Fibroblast of pulmonary artery (primary cell): Measurements from ENCODE around the gene FASTK.

ENCODE experiments used
- DNase-seq: peaks from one replicate; pipeline ENCODE4 v3.0.0-alpha.2; 2010; ENCODE audit warnings: low read depth
- H3K4me3 ChIP-seq: replicated peaks from 2 replicates; pipeline ENCODE4 v1.5.1; 2011; ENCODE audit warnings: low read depth, mild to moderate bottlenecking, control low read depth, low read length, moderate library complexity
- CTCF ChIP-seq: IDR thresholded peaks from 2 replicates; pipeline ENCODE4 v1.5.1; 2011; ENCODE audit warnings: mild to moderate bottlenecking, control low read depth, low read length, inconsistent platforms; ENCODE audit errors: missing control alignments

Gene FASTK

GRCh38 chr7:151056283-151056665 lies 24.3 kb downstream of the FASTK start:
- H3K4me3 ChIP-seq, result no peak overlapping the region
- TF ChIP-seq CTCF, result no peak
- no peak for DNase-seq

GRCh38 chr7:151053751-151054150 lies 26.9 kb downstream of the FASTK start:
- DNase-seq, result no peak
- no peak for TF ChIP-seq CTCF
- H3K4me3 ChIP-seq, result no peak overlapping the region

GRCh38 chr7:151053096-151053495 lies 27.5 kb downstream of the FASTK start:
- TF ChIP-seq CTCF, result no peak
- DNase-seq, result no peak
- no peak overlapping the region for H3K4me3 ChIP-seq

GRCh38 chr7:151051108-151051507 lies 29.5 kb downstream of the FASTK start:
- TF ChIP-seq CTCF, result no peak
- DNase-seq, result peak; percentile 77
- no peak overlapping the region for H3K4me3 ChIP-seq

- no peak overlapping the region for H3K4me3 ChIP-seq
- no peak for DNase-seq
- TF ChIP-seq CTCF, result no peak
Measured at GRCh38 chr7:151048911-151049463, 31.6 kb downstream of the FASTK start.

GRCh38 chr7:151047976-151048815 lies 32.4 kb downstream of the FASTK start, which contains the start of gene ASIC3:
TSS of gene ASIC3 (plus strand) at chr7:151048531. CDS start at chr7:151048886, 355 bp downstream.
- no peak within 1 kb of the TSS for H3K4me3 ChIP-seq
- DNase-seq, result no peak
- TF ChIP-seq CTCF, result no peak
